ENCODE results near the gene ADCY10.
"Not testable (repeated sequence)": the region's sequence is repeated elsewhere in the genome, so short reads cannot be mapped to it uniquely, and the experiment has no call there.

ADCY10 gene

GRCh38 chr1:167880580-167881021, 33.3 kb downstream of the ADCY10 start:
- DNase-seq, result no peak

DNA sequence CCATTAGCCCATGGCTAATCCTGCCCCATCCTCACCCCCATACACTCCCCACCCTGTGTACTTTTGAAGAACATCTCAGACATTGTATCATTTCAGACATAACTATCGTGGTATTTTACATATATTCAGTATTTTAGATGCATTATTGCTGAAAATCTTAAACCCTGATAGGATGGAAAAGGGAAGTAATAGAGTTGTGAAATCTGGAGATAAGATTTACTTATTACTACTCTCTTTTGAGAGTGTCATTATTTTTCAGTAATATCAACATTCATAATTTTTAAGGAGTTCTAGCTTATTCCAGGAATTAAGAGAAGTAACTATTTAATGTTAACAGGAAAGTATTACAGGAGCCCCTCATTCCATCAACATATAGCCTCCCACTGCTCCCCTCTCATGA, 34.4 kb downstream of the ADCY10 start:
- no peak for DNase-seq

DNA sequence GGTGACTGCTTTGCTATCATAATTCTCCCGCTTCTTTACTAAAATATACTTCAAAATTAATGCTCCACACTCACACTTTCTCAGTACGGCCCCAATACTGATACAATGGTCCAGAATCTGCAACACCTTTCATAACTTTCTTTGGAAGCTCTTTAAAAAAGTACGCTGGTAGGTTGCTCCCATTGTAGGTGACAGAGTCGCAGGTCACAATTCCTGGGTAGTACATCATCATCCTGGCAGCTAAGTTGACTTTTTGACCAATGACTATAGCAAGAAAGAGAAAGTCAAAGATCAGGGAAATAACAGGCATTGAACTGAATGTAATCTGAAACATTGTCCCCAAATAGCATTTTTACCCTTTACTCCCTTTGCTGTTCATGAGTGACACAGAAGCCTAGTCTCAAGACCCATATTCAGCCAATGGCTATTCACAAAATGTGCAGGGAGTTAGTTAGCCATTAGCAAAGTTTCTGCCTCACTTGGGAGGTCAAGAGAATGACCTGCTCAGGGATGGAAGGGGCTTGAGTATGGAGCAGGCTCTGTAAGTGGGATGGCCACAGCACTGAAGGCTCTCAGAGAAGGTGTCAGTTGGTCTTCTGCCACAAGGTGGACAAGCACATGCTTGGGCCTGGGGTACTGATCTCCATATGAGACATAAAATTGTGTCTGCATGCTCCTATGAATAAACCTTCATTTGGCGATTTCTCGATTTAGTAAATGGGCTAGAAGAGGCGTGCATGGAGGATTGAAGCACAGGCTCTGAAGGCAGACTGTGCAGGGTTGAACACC, 35.4 kb downstream of the ADCY10 start:
- DNase-seq, result no peak

GRCh38 chr1:167876597-167877175, 37.2 kb downstream of the ADCY10 start:
- DNase-seq, result no peak

- no peak for DNase-seq
Measured at GRCh38 chr1:167871331-167871730, 42.6 kb downstream of the ADCY10 start.

GRCh38 chr1:167869157-167870001, 44.6 kb downstream of the ADCY10 start:
- DNase-seq, result not testable (repeated sequence)

- DNase-seq, result not testable (repeated sequence)
Measured at GRCh38 chr1:167866739-167867414, 47.1 kb downstream of the ADCY10 start.

DNA sequence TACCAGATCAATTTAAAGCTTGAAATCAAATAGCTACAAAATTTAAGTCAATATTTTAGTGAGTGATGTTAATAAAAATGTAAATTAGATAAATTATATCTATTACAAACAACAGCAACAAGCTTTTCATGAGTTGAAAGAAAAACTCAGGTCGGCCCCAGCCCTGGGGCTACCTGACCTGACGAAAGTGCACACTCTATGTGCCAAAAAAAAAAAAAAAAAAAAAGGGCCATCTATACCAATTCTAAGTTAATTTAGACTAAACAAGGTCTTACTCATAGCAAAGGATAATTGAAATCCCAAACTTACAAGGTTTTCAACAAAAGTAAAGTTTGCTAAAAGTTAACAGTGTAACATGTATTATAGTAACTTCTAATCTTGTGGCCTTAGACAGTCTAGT, 47.6 kb downstream of the ADCY10 start:
- not testable (repeated sequence) for DNase-seq

DNA sequence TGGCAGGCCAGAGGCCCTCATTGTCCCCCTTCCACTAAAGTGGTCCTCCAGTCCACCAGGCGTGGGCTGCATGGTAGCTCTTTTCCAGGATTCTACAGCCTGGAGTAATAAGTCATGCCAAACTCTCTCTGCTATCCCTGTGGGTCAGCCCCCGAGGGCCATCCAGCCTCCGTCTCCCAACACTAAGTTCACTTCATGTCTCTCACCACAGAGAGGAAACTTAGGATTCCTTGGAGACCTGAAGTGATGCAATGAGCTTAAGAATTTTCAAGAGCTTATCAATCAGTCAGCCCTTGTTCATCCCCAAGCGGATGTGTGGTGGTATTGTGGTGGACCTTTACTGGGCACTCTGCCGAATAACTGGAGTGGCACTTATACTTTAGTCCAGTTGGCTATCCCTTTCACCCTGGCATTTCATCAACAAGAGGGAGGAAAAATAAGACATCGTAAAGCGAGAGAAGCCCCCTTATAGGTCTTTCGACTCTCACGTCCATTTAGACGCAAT, 48.1 kb downstream of the ADCY10 start:
- DNase-seq, result not testable (repeated sequence)

- not testable (repeated sequence) for DNase-seq
Measured at GRCh38 chr1:167865193-167865592, 48.7 kb downstream of the ADCY10 start.

DNA sequence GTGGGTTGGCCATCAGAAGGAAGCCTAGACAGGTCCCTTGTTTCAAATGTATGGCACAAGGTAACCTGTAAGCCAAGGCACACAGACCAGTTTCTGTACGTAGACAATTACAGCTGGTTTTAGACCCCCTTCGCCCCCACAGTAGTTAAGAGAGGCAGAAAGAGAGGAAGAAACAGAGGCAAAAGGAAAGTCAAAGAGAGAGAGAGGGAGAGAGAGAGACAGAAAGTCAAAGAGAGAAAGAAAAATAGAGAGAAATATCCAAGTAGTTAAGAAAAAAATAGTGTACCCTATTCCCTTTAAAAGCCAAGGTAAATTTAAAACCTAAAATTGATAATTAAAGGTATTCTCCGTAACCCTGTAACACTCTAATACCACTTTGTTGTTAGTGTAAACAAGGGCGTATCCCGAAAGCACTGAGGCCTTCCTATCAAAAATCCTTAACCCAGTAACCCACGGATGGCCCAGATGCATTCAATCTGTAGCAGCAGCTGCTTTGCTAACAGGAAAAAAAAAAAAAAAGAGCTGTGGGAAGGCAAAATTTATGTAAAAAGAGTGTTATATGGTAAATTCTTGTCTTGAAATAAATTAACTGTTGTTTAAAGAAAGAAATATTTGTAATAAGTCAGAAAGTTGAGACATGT, 49.4 kb downstream of the ADCY10 start:
- no peak for DNase-seq

DNA sequence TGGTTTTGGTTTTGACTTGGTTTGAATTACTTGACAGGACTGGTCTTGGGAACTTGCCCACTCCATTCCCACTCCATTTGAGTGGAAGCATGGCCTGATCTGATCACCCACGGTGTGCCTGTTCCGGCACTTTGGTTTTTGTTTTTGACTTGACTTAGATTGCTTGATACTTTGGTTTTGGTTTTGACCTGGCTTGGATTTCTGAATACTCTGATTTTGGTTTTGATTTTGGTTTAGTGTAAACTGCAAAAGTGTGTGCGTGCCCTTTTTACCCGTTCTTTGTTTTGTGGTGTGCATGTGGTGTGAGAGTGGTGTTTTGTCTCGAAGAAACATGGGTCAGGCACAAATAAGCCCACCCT, 50.0 kb downstream of the ADCY10 start:
- no peak for DNase-seq

DNA sequence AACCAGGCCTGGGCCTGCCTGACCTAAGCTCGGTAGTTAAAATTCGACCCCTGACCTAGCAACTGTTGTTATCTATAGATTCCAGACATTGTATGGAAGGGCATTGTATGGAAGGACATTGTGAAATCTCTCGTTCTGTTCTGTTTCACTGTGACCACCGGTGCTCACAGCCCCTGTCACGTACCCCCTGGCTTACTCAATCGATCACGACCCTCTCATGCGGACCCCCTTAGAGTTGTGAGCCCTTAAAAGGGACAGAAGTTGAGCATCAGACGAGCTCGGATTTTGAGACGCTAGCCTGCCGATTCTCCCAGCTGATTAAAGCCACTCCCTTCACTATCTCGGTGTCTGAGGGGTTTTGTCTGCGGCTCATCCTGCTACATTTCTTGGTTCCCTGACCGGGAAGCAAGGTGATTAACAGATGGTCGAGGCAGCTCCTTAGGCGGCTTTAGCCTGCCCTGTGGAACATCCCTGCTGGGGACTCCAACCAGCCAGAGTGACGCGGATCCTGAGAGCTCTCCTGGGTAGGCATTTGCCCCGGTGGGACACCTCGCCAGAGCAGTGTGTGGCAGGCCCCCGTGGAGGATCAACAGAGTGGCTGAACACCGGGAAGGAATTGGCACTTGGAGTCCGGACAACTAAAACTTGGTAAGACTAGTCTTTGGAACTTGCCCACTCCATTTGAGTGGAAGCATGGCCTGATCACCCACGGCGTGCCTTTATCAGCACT, 50.6 kb downstream of the ADCY10 start:
- DNase-seq, result not testable (repeated sequence)

- DNase-seq, result no peak
Measured at GRCh38 chr1:167862432-167863076, 51.4 kb downstream of the ADCY10 start.

DNA sequence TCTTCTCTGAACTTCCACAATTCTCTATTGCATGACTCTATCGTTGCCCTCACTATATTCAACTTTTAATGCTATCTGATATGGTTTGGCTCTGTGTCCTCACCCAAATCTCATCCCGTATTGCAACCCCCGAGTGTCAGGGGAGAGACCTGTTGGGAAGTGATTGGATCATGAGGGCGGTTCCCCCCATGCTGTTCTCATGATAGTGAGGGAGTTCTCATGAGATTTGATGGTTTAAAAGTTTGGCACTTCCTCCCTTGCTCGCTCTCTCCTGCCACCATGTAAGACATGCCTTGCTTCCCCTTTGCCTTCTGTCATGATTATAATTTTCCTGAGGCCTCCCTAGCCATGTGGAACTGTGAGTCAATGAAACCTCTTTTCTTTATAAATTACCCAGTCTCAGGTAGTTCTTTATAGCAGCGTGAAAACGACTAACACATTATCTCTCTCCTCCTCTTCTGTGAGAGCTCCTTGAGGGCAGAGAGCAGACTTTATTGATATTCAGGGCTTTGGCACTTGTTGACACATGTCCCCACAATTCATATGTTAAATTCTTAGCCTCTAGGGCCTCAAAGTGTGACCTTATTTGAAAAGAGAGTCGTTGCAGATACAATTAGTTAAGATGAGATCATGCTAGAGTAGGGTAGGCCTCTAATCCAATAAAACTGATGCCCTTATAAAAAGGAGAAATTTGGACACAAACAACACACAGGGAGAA, 52.1 kb downstream of the ADCY10 start:
- DNase-seq, result no peak

GRCh38 chr1:167860231-167860923, 53.6 kb downstream of the ADCY10 start:
- no peak for DNase-seq

GRCh38 chr1:167856711-167857418, 57.1 kb downstream of the ADCY10 start:
- DNase-seq, result no peak

DNA sequence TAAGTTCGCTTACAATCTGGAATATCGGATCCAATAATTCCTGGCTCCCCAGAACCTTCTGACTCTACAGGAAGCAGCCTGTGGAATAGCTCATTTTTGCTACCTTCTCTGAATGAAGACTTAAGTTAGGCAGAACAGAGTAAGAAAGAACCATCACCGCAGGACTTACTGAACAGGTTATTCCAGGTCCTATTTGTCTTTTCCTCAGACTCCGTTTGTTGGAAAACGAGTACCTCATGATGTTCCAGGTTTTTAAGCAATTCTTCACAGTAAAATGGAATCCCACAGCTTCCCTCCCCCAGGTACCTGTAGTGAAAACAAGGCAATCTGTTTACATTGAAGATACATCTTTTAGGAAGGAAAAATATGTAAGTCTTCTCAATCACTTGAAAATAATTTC, 59.8 kb downstream of the ADCY10 start:
- no peak for DNase-seq

DNA sequence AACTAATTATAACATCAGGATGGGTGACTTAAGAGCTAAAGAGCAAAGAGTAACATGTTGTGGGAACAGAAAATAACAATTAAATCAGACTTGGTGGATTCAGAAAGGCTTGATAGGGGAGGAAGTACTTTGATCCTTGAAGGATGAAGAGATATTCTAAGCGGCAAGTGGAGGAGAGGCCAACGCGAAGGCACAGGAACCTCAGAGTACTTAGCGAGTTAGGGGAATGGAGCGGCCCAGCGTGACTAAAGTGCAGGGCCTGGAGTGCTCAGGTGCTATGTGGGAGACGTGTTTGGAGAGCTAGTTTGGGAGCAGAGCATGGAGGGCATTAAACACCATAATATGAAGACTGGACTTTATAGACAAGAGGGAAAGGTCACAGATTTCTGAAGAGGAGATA, 64.3 kb downstream of the ADCY10 start:
- DNase-seq, result no peak

Measured in activated CD8-positive, alpha-beta memory T cell treated with anti-CD3 and anti-CD28 coated beads, Interleukin-2, amount 50 U/mL, for 48 hours (primary cell).